ENCODE measurements around the gene PTPRM.

Gene PTPRM

DNA sequence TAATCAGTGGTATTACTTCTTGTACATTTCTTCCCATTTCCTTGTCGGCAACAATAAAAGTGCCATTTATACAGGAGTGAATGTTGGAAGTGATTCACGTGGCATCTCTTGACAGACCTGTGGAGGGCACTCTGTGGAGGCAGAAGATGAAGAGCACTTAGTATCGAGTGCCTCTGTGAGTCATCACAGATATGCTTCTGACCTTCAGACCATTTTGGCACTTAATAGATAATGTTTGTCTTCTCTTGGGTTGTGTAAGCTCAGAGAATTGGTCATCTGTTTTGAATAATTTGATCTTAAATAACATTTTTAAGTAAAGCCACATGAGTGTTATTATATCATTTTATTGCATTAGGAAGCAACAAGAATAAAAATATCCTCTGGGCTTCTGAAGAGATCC, 305.5 kb downstream of the PTPRM start:
- peaks cover 15% of the 10 kb centered on the region for H3K4me1 ChIP-seq (ENCODE audit: control insufficient read depth, insufficient read depth, low read length)
- H3K36me3 ChIP-seq (ENCODE audit: control insufficient read depth, insufficient read depth, low read length), result no peaks in the 10 kb centered on the region
- no peaks in the 10 kb centered on the region for H3K27me3 ChIP-seq (ENCODE audit: control insufficient read depth, insufficient read depth, low read length, poor library complexity, severe bottlenecking)
- H3K9me3 ChIP-seq (ENCODE audit: control insufficient read depth, low read length), result no peaks in the 10 kb centered on the region
- H3K27ac ChIP-seq (ENCODE audit: insufficient read depth, low read depth, low read length, poor library complexity, severe bottlenecking), result no peak overlapping the region
- WGBS, 2 experiments, result 81 to 87% methylated on average over 3 of the region's 3 CpGs
- H3K4me3 ChIP-seq (ENCODE audit: insufficient read depth, low read depth, low read length), result no peak overlapping the region

DNA sequence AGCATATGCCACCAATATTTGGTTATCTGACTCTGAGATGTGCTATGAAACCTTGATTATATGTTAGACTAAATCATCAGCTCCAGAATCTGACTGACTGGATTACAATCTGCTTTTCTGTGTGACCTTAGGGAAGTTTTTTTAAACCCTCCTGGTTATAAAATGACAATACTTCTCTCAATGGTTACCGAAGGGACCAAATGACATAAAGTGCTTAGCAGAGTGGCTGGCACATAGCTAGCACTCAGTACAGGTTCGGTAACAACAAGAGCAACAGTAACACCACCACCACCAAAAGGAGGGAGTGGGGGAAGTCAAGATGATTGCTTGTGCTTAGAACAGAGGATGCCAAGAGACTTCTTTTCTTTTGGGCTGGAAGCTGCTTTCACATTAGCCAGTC, 306.2 kb downstream of the PTPRM start:
- H3K27me3 ChIP-seq (ENCODE audit: control insufficient read depth, insufficient read depth, low read length, poor library complexity, severe bottlenecking), result no peaks in the 10 kb centered on the region
- H3K4me3 ChIP-seq (ENCODE audit: insufficient read depth, low read depth, low read length), result no peak overlapping the region
- no peak overlapping the region for H3K27ac ChIP-seq (ENCODE audit: insufficient read depth, low read depth, low read length, poor library complexity, severe bottlenecking)
- peaks cover 22% of the 10 kb centered on the region for H3K4me1 ChIP-seq (ENCODE audit: control insufficient read depth, insufficient read depth, low read length)
- no peaks in the 10 kb centered on the region for H3K9me3 ChIP-seq (ENCODE audit: control insufficient read depth, low read length)
- 86% methylated on average over 2 of the region's 2 CpGs; no CpG with 5 or more reads in 1 of the 2 experiments for WGBS, 2 experiments
- H3K36me3 ChIP-seq (ENCODE audit: control insufficient read depth, insufficient read depth, low read length), result no peaks in the 10 kb centered on the region

DNA sequence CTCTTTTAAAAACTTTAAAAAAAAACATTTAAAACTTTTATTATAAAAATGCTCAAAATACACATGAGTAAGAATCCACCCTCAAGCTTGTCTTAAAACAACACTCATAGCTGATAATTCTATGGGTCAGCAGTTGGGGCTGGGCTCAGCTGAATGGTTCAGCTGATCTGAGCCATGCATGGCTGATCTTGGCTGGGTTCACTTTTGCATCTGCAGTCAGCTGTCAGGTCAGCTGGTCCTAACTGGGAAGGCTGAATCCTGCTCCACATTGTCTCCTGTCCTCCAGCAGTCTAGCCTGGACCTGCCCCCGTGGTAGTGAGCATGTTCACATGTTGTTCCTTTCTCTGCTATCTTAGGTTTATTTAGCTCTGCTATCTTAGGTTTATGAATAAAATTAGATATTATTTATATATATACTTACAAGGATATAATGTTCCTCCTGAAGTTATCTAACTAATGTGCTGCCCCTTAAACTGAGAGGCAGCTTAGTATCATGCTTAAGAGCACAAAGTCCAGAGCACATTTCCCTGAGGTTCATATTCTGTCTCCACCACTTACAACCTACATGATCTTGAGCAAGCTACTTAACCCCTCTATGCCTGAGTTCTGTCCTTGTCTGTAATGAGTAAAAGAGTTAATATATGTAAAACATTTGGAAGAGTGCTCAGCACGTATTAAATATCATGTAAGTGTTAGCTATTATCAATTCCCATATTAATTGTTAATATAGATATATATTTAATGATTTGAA, 309.4 kb downstream of the PTPRM start:
- Histone ChIP-seq H3K4me3 (ENCODE audit: insufficient read depth, low read depth, low read length) (no peak overlapping the region), H3K27me3 (ENCODE audit: control insufficient read depth, insufficient read depth, low read length, poor library complexity, severe bottlenecking) (no peaks in the 10 kb centered on the region), H3K27ac (ENCODE audit: insufficient read depth, low read depth, low read length, poor library complexity, severe bottlenecking) (no peak overlapping the region), H3K36me3 (ENCODE audit: control insufficient read depth, insufficient read depth, low read length) (no peaks in the 10 kb centered on the region), H3K4me1 (ENCODE audit: control insufficient read depth, insufficient read depth, low read length) (peaks cover 24% of the 10 kb centered on the region), H3K9me3 (ENCODE audit: control insufficient read depth, low read length) (no peaks in the 10 kb centered on the region)
- WGBS, 2 experiments, result 100% methylated on average over 1 of the region's 2 CpGs

DNA sequence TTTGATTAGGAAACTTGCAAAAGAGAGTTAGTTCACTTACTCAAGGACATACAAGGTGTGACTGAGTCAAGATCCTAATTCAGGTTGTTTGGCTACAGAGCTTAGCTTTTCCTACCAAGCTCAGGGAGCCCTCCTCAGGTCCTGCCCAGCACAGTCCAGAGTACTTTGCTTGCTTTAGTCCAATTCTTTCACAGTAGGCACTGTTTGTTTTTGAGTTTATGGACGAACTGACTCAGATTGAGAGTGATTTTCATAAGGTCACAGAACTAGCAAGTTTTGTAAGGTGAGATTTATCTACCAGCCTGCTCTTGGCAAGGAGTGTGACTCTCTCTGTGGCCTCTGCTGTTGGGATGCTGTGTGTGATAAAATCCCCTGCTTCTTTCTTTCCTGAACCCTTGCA, 310.5 kb downstream of the PTPRM start:
- no peak overlapping the region for H3K4me3 ChIP-seq (ENCODE audit: insufficient read depth, low read depth, low read length)
- WGBS, 2 experiments, result 65 to 74% methylated on average over 1 of the region's 1 CpG
- H3K9me3 ChIP-seq (ENCODE audit: control insufficient read depth, low read length), result no peaks in the 10 kb centered on the region

DNA sequence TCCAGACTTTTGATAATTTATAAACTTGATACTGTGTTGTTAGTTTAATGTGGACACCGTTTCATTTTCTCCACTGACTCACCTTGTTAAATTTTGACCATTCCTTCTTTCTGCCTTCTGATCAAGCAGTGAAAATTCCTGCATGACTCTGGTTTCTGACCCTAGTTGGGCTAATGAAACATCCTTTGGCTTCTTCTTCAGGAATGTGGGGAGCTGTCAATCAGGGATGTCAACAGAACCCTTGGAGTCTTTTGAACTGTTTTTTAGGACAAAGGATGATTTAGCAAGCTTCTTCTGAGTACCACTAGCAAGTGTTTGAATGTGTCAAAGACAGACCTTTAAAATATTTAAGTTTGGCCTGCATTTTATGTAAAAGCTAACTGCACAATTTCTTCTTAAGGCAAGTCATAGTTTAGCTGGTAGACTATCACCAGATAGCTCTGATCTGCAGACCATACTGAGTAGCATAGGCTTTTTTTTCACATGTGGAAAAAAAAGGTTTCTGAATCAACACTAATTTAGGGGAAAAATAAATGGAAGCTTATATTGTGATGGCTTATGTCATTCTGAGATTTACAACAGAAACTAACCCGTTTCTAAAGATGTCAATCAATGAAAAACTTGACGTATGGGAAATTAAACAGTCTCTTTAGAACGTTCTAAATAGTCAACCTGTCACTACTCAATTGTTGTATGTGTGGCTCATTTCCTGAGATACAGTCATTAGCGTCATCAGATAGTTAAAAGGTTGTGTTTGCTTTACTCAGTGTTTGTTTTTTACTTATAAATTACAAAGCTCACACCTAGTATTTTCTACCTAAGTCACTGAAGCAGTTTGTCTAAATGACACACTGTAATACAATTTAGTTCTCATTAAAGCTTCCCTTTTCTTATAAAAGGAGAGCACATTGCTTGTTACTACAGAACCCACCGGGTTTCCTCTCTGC, 311.4 kb downstream of the PTPRM start:
- Histone ChIP-seq H3K27ac (ENCODE audit: insufficient read depth, low read depth, low read length, poor library complexity, severe bottlenecking) (peak overlapping the region; percentile 70), H3K36me3 (ENCODE audit: control insufficient read depth, insufficient read depth, low read length) (no peaks in the 10 kb centered on the region), H3K9me3 (ENCODE audit: control insufficient read depth, low read length) (no peaks in the 10 kb centered on the region), H3K4me1 (ENCODE audit: control insufficient read depth, insufficient read depth, low read length) (peaks cover 19% of the 10 kb centered on the region), H3K4me3 (ENCODE audit: insufficient read depth, low read depth, low read length) (no peak overlapping the region), H3K27me3 (ENCODE audit: control insufficient read depth, insufficient read depth, low read length, poor library complexity, severe bottlenecking) (no peaks in the 10 kb centered on the region)
- WGBS, 2 experiments, result 60 to 69% methylated on average over 5 to 6 of the region's 6 CpGs

More for the DNA sequence above, 310.5 kb downstream of the PTPRM start:
- H3K36me3 ChIP-seq (ENCODE audit: control insufficient read depth, insufficient read depth, low read length), result no peaks in the 10 kb centered on the region
- H3K27ac ChIP-seq (ENCODE audit: insufficient read depth, low read depth, low read length, poor library complexity, severe bottlenecking), result no peak overlapping the region
- peaks cover 24% of the 10 kb centered on the region for H3K4me1 ChIP-seq (ENCODE audit: control insufficient read depth, insufficient read depth, low read length)
- H3K27me3 ChIP-seq (ENCODE audit: control insufficient read depth, insufficient read depth, low read length, poor library complexity, severe bottlenecking), result no peaks in the 10 kb centered on the region

DNA sequence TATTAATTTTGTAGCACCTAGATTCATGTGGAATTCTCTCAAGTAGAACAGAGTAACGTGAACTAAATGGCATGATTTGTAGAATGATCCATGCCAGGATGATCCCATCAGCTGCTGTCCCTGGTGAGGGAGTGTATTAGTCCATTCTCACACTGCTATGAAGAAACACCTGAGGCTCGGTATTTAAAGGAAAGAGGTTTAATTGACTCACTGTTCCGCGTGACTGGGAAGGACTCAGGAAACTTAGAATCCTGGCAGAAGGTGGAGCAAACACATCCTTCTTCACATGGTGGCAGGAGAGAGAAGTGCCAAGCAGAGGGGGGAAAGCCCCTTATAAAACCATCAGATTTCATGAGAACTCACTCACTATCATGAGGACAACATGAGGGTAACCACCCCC, 312.6 kb downstream of the PTPRM start:
- Histone ChIP-seq H3K27ac (ENCODE audit: insufficient read depth, low read depth, low read length, poor library complexity, severe bottlenecking) (no peak overlapping the region), H3K36me3 (ENCODE audit: control insufficient read depth, insufficient read depth, low read length) (no peaks in the 10 kb centered on the region), H3K9me3 (ENCODE audit: control insufficient read depth, low read length) (no peaks in the 10 kb centered on the region), H3K4me3 (ENCODE audit: insufficient read depth, low read depth, low read length) (no peak overlapping the region), H3K4me1 (ENCODE audit: control insufficient read depth, insufficient read depth, low read length) (peaks cover 18% of the 10 kb centered on the region), H3K27me3 (ENCODE audit: control insufficient read depth, insufficient read depth, low read length, poor library complexity, severe bottlenecking) (no peaks in the 10 kb centered on the region)
- 90 to 95% methylated on average over 4 of the region's 4 CpGs for WGBS, 2 experiments

DNA sequence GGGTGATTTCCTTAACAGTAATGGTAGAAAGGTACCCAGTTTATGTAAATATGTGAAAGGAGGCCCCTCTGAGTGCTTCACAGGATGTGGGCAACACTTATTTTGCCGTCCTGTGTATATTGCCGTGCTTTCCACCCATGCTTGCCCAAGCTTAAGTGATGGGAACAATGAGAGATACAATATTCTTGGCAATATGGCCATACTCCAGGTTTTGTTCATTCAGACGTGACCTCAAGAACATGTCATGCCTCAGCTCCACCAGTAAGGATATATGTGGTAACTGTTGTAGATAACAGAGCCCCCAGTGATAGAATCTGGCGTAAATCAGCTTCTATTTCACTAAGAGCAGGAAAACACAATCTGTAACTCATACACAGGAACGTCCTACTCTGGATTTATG, 318.7 kb downstream of the PTPRM start:
- no peak overlapping the region for H3K27ac ChIP-seq (ENCODE audit: insufficient read depth, low read depth, low read length, poor library complexity, severe bottlenecking)
- H3K4me1 ChIP-seq (ENCODE audit: control insufficient read depth, insufficient read depth, low read length), result peaks cover 2% of the 10 kb centered on the region
- H3K9me3 ChIP-seq (ENCODE audit: control insufficient read depth, low read length), result no peaks in the 10 kb centered on the region
- 90 to 96% methylated on average over 5 of the region's 5 CpGs for WGBS, 2 experiments
- H3K4me3 ChIP-seq (ENCODE audit: insufficient read depth, low read depth, low read length), result no peak overlapping the region
- H3K36me3 ChIP-seq (ENCODE audit: control insufficient read depth, insufficient read depth, low read length), result no peaks in the 10 kb centered on the region
- H3K27me3 ChIP-seq (ENCODE audit: control insufficient read depth, insufficient read depth, low read length, poor library complexity, severe bottlenecking), result no peaks in the 10 kb centered on the region

DNA sequence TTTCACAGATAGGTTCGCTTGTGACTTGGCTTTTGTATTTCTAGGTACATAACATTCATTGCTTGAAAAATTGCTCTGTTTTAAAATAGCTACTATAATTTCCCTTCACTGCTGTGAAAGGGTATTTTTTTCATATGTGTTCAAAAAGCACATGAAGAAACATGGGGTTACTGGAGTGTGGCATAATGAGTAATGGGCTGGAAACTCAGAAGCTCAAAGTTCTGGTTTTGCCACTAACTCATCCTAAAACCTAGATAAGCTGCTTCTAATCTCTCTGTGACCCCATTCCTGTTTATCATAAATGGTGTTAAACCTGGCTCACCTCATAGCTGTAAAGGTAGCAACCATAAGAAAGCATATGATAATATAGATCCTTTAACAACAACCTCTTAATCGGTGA, 319.3 kb downstream of the PTPRM start:
- H3K27ac ChIP-seq (ENCODE audit: insufficient read depth, low read depth, low read length, poor library complexity, severe bottlenecking), result no peak overlapping the region
- no peaks in the 10 kb centered on the region for H3K4me1 ChIP-seq (ENCODE audit: control insufficient read depth, insufficient read depth, low read length)
- H3K27me3 ChIP-seq (ENCODE audit: control insufficient read depth, insufficient read depth, low read length, poor library complexity, severe bottlenecking), result no peaks in the 10 kb centered on the region
- no peaks in the 10 kb centered on the region for H3K36me3 ChIP-seq (ENCODE audit: control insufficient read depth, insufficient read depth, low read length)
- H3K9me3 ChIP-seq (ENCODE audit: control insufficient read depth, low read length), result no peaks in the 10 kb centered on the region
- WGBS, 2 experiments, result no CpG with 5 or more reads among the region's 2 CpGs
- no peak overlapping the region for H3K4me3 ChIP-seq (ENCODE audit: insufficient read depth, low read depth, low read length)

DNA sequence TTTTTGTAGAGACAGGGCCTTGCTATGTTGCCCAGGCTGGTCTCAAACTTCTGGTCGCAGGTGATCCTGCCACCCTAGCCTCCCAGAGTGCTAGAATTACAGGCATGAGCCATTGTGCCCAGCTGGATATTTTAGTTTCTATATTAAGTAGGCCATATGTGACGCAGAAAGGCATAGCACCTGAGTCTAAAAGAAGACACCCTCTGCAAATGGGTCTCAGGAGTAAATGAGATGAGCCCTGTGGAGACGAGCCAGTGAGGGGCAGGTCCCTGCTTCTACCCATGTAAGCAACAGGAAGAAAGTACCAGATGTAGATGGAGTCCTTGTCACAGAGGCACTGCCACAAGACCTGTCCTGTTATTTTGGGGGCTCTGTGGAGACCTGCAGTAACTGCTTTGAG, 322.4 kb downstream of the PTPRM start:
- Histone ChIP-seq H3K36me3 (ENCODE audit: control insufficient read depth, insufficient read depth, low read length) (no peaks in the 10 kb centered on the region), H3K9me3 (ENCODE audit: control insufficient read depth, low read length) (no peaks in the 10 kb centered on the region), H3K27ac (ENCODE audit: insufficient read depth, low read depth, low read length, poor library complexity, severe bottlenecking) (no peak overlapping the region), H3K27me3 (ENCODE audit: control insufficient read depth, insufficient read depth, low read length, poor library complexity, severe bottlenecking) (no peaks in the 10 kb centered on the region), H3K4me3 (ENCODE audit: insufficient read depth, low read depth, low read length) (no peak overlapping the region), H3K4me1 (ENCODE audit: control insufficient read depth, insufficient read depth, low read length) (no peaks in the 10 kb centered on the region)
- WGBS, 2 experiments, result 91 to 98% methylated on average over 3 of the region's 3 CpGs

DNA sequence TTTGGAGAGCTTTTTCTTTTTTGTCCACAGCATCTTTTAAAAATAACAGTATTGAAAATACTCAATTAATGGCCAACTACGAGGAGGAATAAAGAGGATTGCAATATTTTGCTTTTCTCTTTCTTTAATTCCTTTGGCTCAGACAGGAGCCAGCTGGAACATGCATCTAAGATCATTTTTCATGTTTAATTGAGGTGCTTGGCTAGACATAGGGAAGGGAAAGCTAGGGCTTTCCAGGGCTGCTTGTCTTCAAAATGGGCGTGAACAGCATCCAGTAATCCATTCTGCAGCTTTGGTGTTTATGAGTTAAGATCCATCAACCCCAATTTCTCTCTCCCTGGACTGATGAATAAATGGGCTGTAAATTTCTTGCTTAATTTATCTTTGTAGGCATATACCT, 323.0 kb downstream of the PTPRM start:
- H3K9me3 ChIP-seq (ENCODE audit: control insufficient read depth, low read length), result no peaks in the 10 kb centered on the region
- H3K27ac ChIP-seq (ENCODE audit: insufficient read depth, low read depth, low read length, poor library complexity, severe bottlenecking), result no peak overlapping the region
- no peaks in the 10 kb centered on the region for H3K4me1 ChIP-seq (ENCODE audit: control insufficient read depth, insufficient read depth, low read length)
- no peaks in the 10 kb centered on the region for H3K27me3 ChIP-seq (ENCODE audit: control insufficient read depth, insufficient read depth, low read length, poor library complexity, severe bottlenecking)
- no peaks in the 10 kb centered on the region for H3K36me3 ChIP-seq (ENCODE audit: control insufficient read depth, insufficient read depth, low read length)
- WGBS, 2 experiments, result 93 to 100% methylated on average over 1 to 2 of the region's 2 CpGs
- H3K4me3 ChIP-seq (ENCODE audit: insufficient read depth, low read depth, low read length), result no peak overlapping the region

All from ectodermal cell (in vitro differentiated cells).